H9 (cell line): ENCODE results near the gene ARNT2. TPM values are rescaled to one million over a fixed set of nuclear protein-coding genes. Genes with fewer than 3 reads are reported as not detected.

ENCODE experiments used
- DNase-seq: peaks from one replicate; pipeline ENCODE4 v3.0.0-alpha.2; 2017
- H2AFZ ChIP-seq: one replicate; pipeline ENCODE4 v1.6.1; 2013; ENCODE audit warnings: mild to moderate bottlenecking, low read length, control low read depth, moderate library complexity
- H2AK5ac ChIP-seq: 2 replicates; pipeline ENCODE4 v1.6.1; 2013; ENCODE audit warnings: low read length, control low read depth, mixed read lengths; ENCODE audit not compliant: insufficient read length
- H2BK120ac ChIP-seq: one replicate; pipeline ENCODE4 v1.6.1; 2013; ENCODE audit warnings: low read depth, mild to moderate bottlenecking, low read length, control low read depth, inconsistent platforms; ENCODE audit not compliant: poor library complexity, severe bottlenecking
- H2BK12ac ChIP-seq: 2 replicates; pipeline ENCODE4 v1.6.1; 2013; ENCODE audit warnings: low read length, control low read depth, mixed read lengths, low read depth; ENCODE audit not compliant: insufficient read length
- H2BK15ac ChIP-seq: 2 replicates; pipeline ENCODE4 v1.6.1; 2013; ENCODE audit warnings: low read depth, low read length, control low read depth
- H2BK20ac ChIP-seq: one replicate; pipeline ENCODE4 v1.6.1; 2013; ENCODE audit warnings: low read depth, mild to moderate bottlenecking, low read length, control low read depth, inconsistent platforms; ENCODE audit not compliant: poor library complexity, severe bottlenecking
- H2BK5ac ChIP-seq: 2 replicates; pipeline ENCODE4 v1.6.1; 2013; ENCODE audit warnings: low read length, control low read depth, mixed read lengths; ENCODE audit not compliant: insufficient read length
- H3K14ac ChIP-seq: 2 replicates; pipeline ENCODE4 v1.6.1; 2013; ENCODE audit warnings: low read length, control low read depth; ENCODE audit not compliant: insufficient read depth
- H3K18ac ChIP-seq: 2 replicates; pipeline ENCODE4 v1.6.1; 2013; ENCODE audit warnings: low read depth, mild to moderate bottlenecking, mixed read lengths, low read length, control low read depth; ENCODE audit not compliant: insufficient read length
- H3K23ac ChIP-seq: 2 replicates; pipeline ENCODE4 v1.6.1; 2013; ENCODE audit warnings: low read length, control low read depth, mixed read lengths, low read depth; ENCODE audit not compliant: insufficient read length
- H3K23me2 ChIP-seq: 2 replicates; pipeline ENCODE4 v1.6.1; 2013; ENCODE audit warnings: low read depth, mild to moderate bottlenecking, mixed read lengths, low read length, control low read depth; ENCODE audit not compliant: insufficient read length, poor library complexity, severe bottlenecking
- H3K27ac ChIP-seq: 2 replicates; pipeline ENCODE4 v1.5.1; 2013; ENCODE audit warnings: low read length, control low read depth, mixed read lengths, low read depth; ENCODE audit not compliant: insufficient read length
- H3K27me3 ChIP-seq: 2 replicates; pipeline ENCODE4 v1.6.1; 2013; ENCODE audit warnings: low read length, control low read depth, inconsistent platforms; ENCODE audit not compliant: insufficient read depth
- H3K4ac ChIP-seq: 2 replicates; pipeline ENCODE4 v1.6.1; 2013; ENCODE audit warnings: low read depth, mild to moderate bottlenecking, control low read depth, inconsistent platforms, low read length, moderate library complexity
- H3K4me1 ChIP-seq: 2 replicates; pipeline ENCODE4 v1.6.1; 2013; ENCODE audit warnings: low read length, control low read depth, inconsistent platforms; ENCODE audit not compliant: insufficient read depth
- H3K4me2 ChIP-seq: 2 replicates; pipeline ENCODE4 v1.6.1; 2013; ENCODE audit warnings: low read length, control low read depth, mixed read lengths; ENCODE audit not compliant: insufficient read length, insufficient read depth
- H3K56ac ChIP-seq: 2 replicates; pipeline ENCODE4 v1.6.1; 2013; ENCODE audit warnings: low read depth, mild to moderate bottlenecking, mixed read lengths, low read length, control low read depth; ENCODE audit not compliant: insufficient read length
- H3K79me1 ChIP-seq: 2 replicates; pipeline ENCODE4 v1.6.1; 2013; ENCODE audit warnings: low read depth, mild to moderate bottlenecking, moderate library complexity, low read length, control low read depth, inconsistent platforms; ENCODE audit not compliant: insufficient read depth, poor library complexity, severe bottlenecking
- H3K79me2 ChIP-seq: 2 replicates; pipeline ENCODE4 v1.6.1; 2013; ENCODE audit warnings: low read length, control low read depth, inconsistent platforms; ENCODE audit not compliant: insufficient read depth
- H3K9ac ChIP-seq: 2 replicates; pipeline ENCODE4 v1.6.1; 2013; ENCODE audit warnings: low read length, control low read depth, mixed read lengths; ENCODE audit not compliant: insufficient read length; ENCODE audit errors: extremely low read depth
- H3K9me3 ChIP-seq: one replicate; pipeline ENCODE4 v1.6.1; 2013; ENCODE audit warnings: low read depth, low read length, inconsistent platforms; ENCODE audit not compliant: control insufficient read depth
- H3T11ph ChIP-seq: one replicate; pipeline ENCODE4 v1.6.1; 2013; ENCODE audit warnings: mild to moderate bottlenecking, low read length, control low read depth, inconsistent platforms
- H4K20me1 ChIP-seq: one replicate; pipeline ENCODE4 v1.6.1; 2013; ENCODE audit not compliant: control insufficient read depth, insufficient read length, insufficient read depth
- H4K5ac ChIP-seq: 2 replicates; pipeline ENCODE4 v1.6.1; 2013; ENCODE audit warnings: low read depth, mild to moderate bottlenecking, mixed read lengths, low read length, control low read depth; ENCODE audit not compliant: insufficient read length
- H4K8ac ChIP-seq: replicated peaks from 2 replicates; pipeline ENCODE4 v1.6.1; 2013; ENCODE audit warnings: low read length, control low read depth, mixed read lengths, low read depth; ENCODE audit not compliant: insufficient read length
- H4K91ac ChIP-seq: 2 replicates; pipeline ENCODE4 v1.6.1; 2013; ENCODE audit warnings: low read depth, mild to moderate bottlenecking, moderate library complexity, mixed read lengths, low read length, control low read depth; ENCODE audit not compliant: insufficient read length
- H3K27ac Mint-ChIP-seq, 3 experiments: 2 replicates in 2 of 3; 3 replicates in 1 of 3; pipeline ENCODE4 v1.8.0; 2020 to 2021; ENCODE audit warnings: mixed read lengths in 3 of 3, mild to moderate bottlenecking in 1 of 3, moderate library complexity in 1 of 3
- H3K27me3 Mint-ChIP-seq: 2 replicates; pipeline ENCODE4 v1.8.0; 2021; ENCODE audit warnings: low read depth, mild to moderate bottlenecking, moderate library complexity, mixed read lengths
- H3K36me3 Mint-ChIP-seq, 3 experiments: 2 replicates in 2 of 3; 3 replicates in 1 of 3; pipeline ENCODE4 v1.8.0; 2020 to 2021; ENCODE audit warnings: low read depth in 3 of 3, mixed read lengths in 3 of 3; ENCODE audit not compliant: insufficient read depth in 1 of 3
- H3K4me1 Mint-ChIP-seq, 2 experiments: 2 replicates each; pipeline ENCODE4 v1.8.0; 2020; ENCODE audit warnings: mixed read lengths in 2 of 2
- H3K4me3 Mint-ChIP-seq, 2 experiments: 2 replicates in 1 of 2; 3 replicates in 1 of 2; pipeline ENCODE4 v1.8.0; 2020 to 2021; ENCODE audit warnings: mild to moderate bottlenecking in 2 of 2, mixed read lengths in 2 of 2, moderate library complexity in 1 of 2
- H3K9me3 Mint-ChIP-seq, 2 experiments: 2 replicates in 1 of 2; 3 replicates in 1 of 2; pipeline ENCODE4 v1.8.0; 2020; ENCODE audit warnings: mild to moderate bottlenecking in 2 of 2, mixed read lengths in 2 of 2, moderate library complexity in 1 of 2
- WGBS: extraction: QIAGEN DNeasy Blood & Tissue Kit; methylation state at CpG from one replicate; pipeline ENCODE4 v1.1.7; 2013; ENCODE audit warnings: missing lambda C conversion rate, low lambda C conversion rate, mixed read lengths; ENCODE audit not compliant: insufficient read length; ENCODE audit errors: extremely low coverage; 5-methylcytosine and 5-hydroxymethylcytosine counted together
- total RNA-seq: library from RNA; stranded (reverse); gene quantifications from 2 replicates; pipeline ENCODE4 v1.2.1, GENCODE V29; 2021
- TF ChIP-seq, protein P1 (sequence below): fragments of 200-600 bp; sonication (generic); conservative IDR thresholded peaks from 3 replicates; pipeline ENCODE4 v1.8.0; 2021; ENCODE audit warnings: antibody characterized with exemption, mild to moderate bottlenecking

ARNT2 gene
- total RNA-seq, 1 experiment from 2014 or later = 10.5 TPM

DNA sequence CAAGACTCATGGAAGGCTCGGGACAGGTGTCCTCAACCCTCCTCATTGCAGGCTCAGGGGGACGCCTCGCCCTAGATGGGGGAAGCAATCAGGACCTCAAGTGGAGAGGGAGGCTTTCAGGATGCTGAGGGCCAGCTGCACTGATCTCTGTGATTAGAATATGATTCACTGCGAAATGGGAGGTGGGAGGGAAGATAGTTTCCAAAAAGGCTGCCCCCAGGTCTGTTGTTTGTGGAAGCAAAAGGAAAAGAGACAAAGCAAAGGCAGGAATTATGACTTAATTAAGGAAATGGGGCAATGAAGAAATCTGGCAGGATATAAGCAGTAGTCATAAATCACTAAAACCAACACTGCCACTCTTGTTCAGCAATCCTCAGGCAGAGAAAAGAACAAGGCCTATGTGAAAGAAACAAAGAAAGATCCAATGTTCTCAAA, 205.3 kb downstream of the ARNT2 start:
- WGBS = no CpG with 5 or more reads among the region's 4 CpGs
- H3K27ac ChIP-seq = no peak overlapping the region
- H3K18ac ChIP-seq = no peak overlapping the region
- H3K9me3 ChIP-seq = no peaks in the 10 kb centered on the region
- no peak overlapping the region for H4K5ac ChIP-seq
- no peak overlapping the region for H2AK5ac ChIP-seq
- no peaks in the 10 kb centered on the region for H3K27me3 ChIP-seq
- no peak overlapping the region for H2BK12ac ChIP-seq
- no peaks in the 10 kb centered on the region for H3K9me3 Mint-ChIP-seq
- peaks cover 25 to 29% of the 10 kb centered on the region in 2 experiments for H3K4me1 Mint-ChIP-seq
- H3K23me2 ChIP-seq = no peaks in the 10 kb centered on the region
- H2BK15ac ChIP-seq = no peak overlapping the region
- H3K79me1 ChIP-seq = no peaks in the 10 kb centered on the region
- no peak overlapping the region for H3K4me3 Mint-ChIP-seq
- H2BK5ac ChIP-seq = no peak overlapping the region
- no peak overlapping the region for H4K91ac ChIP-seq
- H3K56ac ChIP-seq = no peak overlapping the region
- H3K9ac ChIP-seq = no peak overlapping the region
- no peak overlapping the region for H3K23ac ChIP-seq
- no peak overlapping the region; the same call in 1 of the 2 replicates for H3K14ac ChIP-seq
- H3K4me1 ChIP-seq = 0 out of 2 replicates have a peak, but pooled peaks cover 2% of the 10 kb centered on the region
- no peak overlapping the region for H3T11ph ChIP-seq
- no peak overlapping the region; a peak in 1 of 7 replicates for H3K27ac Mint-ChIP-seq
- H3K79me2 ChIP-seq = no peaks in the 10 kb centered on the region
- H3K36me3 Mint-ChIP-seq = no peaks in the 10 kb centered on the region; a peak in 1 of 7 replicates
- H2BK20ac ChIP-seq = no peak overlapping the region
- DNase-seq = no peak
- H4K8ac ChIP-seq = no peak overlapping the region
- TF ChIP-seq, protein P1, sequence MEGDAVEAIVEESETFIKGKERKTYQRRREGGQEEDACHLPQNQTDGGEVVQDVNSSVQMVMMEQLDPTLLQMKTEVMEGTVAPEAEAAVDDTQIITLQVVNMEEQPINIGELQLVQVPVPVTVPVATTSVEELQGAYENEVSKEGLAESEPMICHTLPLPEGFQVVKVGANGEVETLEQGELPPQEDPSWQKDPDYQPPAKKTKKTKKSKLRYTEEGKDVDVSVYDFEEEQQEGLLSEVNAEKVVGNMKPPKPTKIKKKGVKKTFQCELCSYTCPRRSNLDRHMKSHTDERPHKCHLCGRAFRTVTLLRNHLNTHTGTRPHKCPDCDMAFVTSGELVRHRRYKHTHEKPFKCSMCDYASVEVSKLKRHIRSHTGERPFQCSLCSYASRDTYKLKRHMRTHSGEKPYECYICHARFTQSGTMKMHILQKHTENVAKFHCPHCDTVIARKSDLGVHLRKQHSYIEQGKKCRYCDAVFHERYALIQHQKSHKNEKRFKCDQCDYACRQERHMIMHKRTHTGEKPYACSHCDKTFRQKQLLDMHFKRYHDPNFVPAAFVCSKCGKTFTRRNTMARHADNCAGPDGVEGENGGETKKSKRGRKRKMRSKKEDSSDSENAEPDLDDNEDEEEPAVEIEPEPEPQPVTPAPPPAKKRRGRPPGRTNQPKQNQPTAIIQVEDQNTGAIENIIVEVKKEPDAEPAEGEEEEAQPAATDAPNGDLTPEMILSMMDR = no peak
- H2AFZ ChIP-seq = no peak overlapping the region
- no peak overlapping the region for H2BK120ac ChIP-seq
- no peaks in the 10 kb centered on the region; the same call in none of the 2 replicates for H3K27me3 Mint-ChIP-seq
- no peak overlapping the region for H3K4ac ChIP-seq
- H3K4me2 ChIP-seq = no peak overlapping the region
- H4K20me1 ChIP-seq = no peaks in the 10 kb centered on the region
